Measurements from ENCODE around the gene TRIO.

Gene TRIO

GRCh38 chr5:14263699-14264098 lies 120.6 kb downstream of the TRIO start:
- H3K27ac ChIP-seq (replicated peaks; ENCODE audit: low read length), result no peak overlapping the region

GRCh38 chr5:14264605-14265316 lies 121.6 kb downstream of the TRIO start:
- no peak overlapping the region for H3K14ac ChIP-seq (ENCODE audit: low read length)
- peaks cover 21 to 25% of the 10 kb centered on the region in 2 donors for H3K4me1 ChIP-seq (ENCODE audit: control insufficient read depth in 2 of 2, insufficient read depth in 1 of 2, low read depth in 1 of 2, low read length in 2 of 2)
- H3K27me3 ChIP-seq (ENCODE audit: control insufficient read depth in 3 of 3, insufficient read depth in 3 of 3, low read depth in 1 of 3, low read length in 3 of 3), result no peaks in the 10 kb centered on the region
- no CpG with 5 or more reads among the region's 26 CpGs for WGBS, 2 donors (ENCODE audit: extremely low coverage in 2 of 2, insufficient read length in 2 of 2, insufficient replicate concordance in 1 of 2)
- no peak overlapping the region for H2BK15ac ChIP-seq (ENCODE audit: low read length)
- peak overlapping the region; percentile 83 for H2AFZ ChIP-seq (ENCODE audit: low read length)
- H2BK12ac ChIP-seq (ENCODE audit: low read length), result no peak overlapping the region
- peak overlapping the region in 1 of 2 donors; percentile 43 for H3K4me3 ChIP-seq (ENCODE audit: low read length in 2 of 2)
- H3K27ac ChIP-seq (replicated peaks; ENCODE audit: low read length), result no peak overlapping the region
- no peaks in the 10 kb centered on the region for H3K9me3 ChIP-seq (replicated peaks in 1 of 2; ENCODE audit: control insufficient read depth in 2 of 2, insufficient read depth in 1 of 2, low read depth in 1 of 2, low read length in 2 of 2)
- no peak overlapping the region for H2AK5ac ChIP-seq (ENCODE audit: low read depth, low read length)
- H3K4me2 ChIP-seq (ENCODE audit: insufficient read depth, low read length, poor library complexity, severe bottlenecking), result peak overlapping the region; percentile 52
- H4K91ac ChIP-seq (ENCODE audit: low read depth, low read length, poor library complexity), result no peak overlapping the region
- H3K4ac ChIP-seq (ENCODE audit: low read length), result no peak overlapping the region
- no peaks in the 10 kb centered on the region for H3K36me3 ChIP-seq (replicated peaks in 1 of 2; ENCODE audit: control insufficient read depth in 2 of 2, insufficient read depth in 2 of 2, low read length in 2 of 2)
- peak; percentile 81 for DNase-seq (ENCODE audit: low spot score)
- no peak overlapping the region for H2BK5ac ChIP-seq (ENCODE audit: low read length)
- H3K79me1 ChIP-seq (ENCODE audit: low read depth, low read length), result peaks cover 5% of the 10 kb centered on the region
- no peak overlapping the region for H3K9ac ChIP-seq (ENCODE audit: low read depth, low read length, poor library complexity)
- no peak overlapping the region for H4K8ac ChIP-seq (ENCODE audit: low read depth, low read length)
- no peak overlapping the region for H3K18ac ChIP-seq (ENCODE audit: low read length)
- no peak overlapping the region for H3K23ac ChIP-seq (ENCODE audit: low read depth, low read length, poor library complexity)
- no peak overlapping the region for H2BK120ac ChIP-seq (ENCODE audit: low read depth, low read length)

More at GRCh38 chr5:14263699-14264098, 120.6 kb downstream of the TRIO start:
- Histone ChIP-seq H3K4me3 (ENCODE audit: low read length in 2 of 2) (no peak overlapping the region), H4K8ac (ENCODE audit: low read depth, low read length) (no peak overlapping the region), H3K79me1 (ENCODE audit: low read depth, low read length) (peaks cover 5% of the 10 kb centered on the region), H3K9ac (ENCODE audit: low read depth, low read length, poor library complexity) (no peak overlapping the region), H2AFZ (ENCODE audit: low read length) (no peak overlapping the region), H2AK5ac (ENCODE audit: low read depth, low read length) (no peak overlapping the region), H2BK5ac (ENCODE audit: low read length) (no peak overlapping the region), H3K4me1 (ENCODE audit: control insufficient read depth in 2 of 2, insufficient read depth in 1 of 2, low read depth in 1 of 2, low read length in 2 of 2) (peaks cover 19 to 26% of the 10 kb centered on the region in 2 donors), H3K9me3 (replicated peaks in 1 of 2; ENCODE audit: control insufficient read depth in 2 of 2, insufficient read depth in 1 of 2, low read depth in 1 of 2, low read length in 2 of 2) (peaks cover 0 to 3% of the 10 kb centered on the region in 2 donors), H3K18ac (ENCODE audit: low read length) (no peak overlapping the region), H3K27me3 (ENCODE audit: control insufficient read depth in 3 of 3, insufficient read depth in 3 of 3, low read depth in 1 of 3, low read length in 3 of 3) (no peaks in the 10 kb centered on the region), H3K23ac (ENCODE audit: low read depth, low read length, poor library complexity) (no peak overlapping the region), H4K91ac (ENCODE audit: low read depth, low read length, poor library complexity) (no peak overlapping the region), H2BK15ac (ENCODE audit: low read length) (no peak overlapping the region), H2BK12ac (ENCODE audit: low read length) (no peak overlapping the region), H3K4ac (ENCODE audit: low read length) (no peak overlapping the region), H3K36me3 (replicated peaks in 1 of 2; ENCODE audit: control insufficient read depth in 2 of 2, insufficient read depth in 2 of 2, low read length in 2 of 2) (no peaks in the 10 kb centered on the region), H3K4me2 (ENCODE audit: insufficient read depth, low read length, poor library complexity, severe bottlenecking) (no peak overlapping the region), H2BK120ac (ENCODE audit: low read depth, low read length) (no peak overlapping the region), H3K14ac (ENCODE audit: low read length) (no peak overlapping the region)
- no CpG with 5 or more reads among the region's 2 CpGs for WGBS, 2 donors (ENCODE audit: extremely low coverage in 2 of 2, insufficient read length in 2 of 2, insufficient replicate concordance in 1 of 2)
- no peak for DNase-seq (ENCODE audit: low spot score)

GRCh38 chr5:14265570-14265969 lies 122.4 kb downstream of the TRIO start:
- no peak for DNase-seq (ENCODE audit: low spot score)

GRCh38 chr5:14266171-14266570 lies 123.0 kb downstream of the TRIO start:
- DNase-seq (ENCODE audit: low spot score), result no peak
- H2AFZ ChIP-seq (ENCODE audit: low read length), result no peak overlapping the region
- H3K4me2 ChIP-seq (ENCODE audit: insufficient read depth, low read length, poor library complexity, severe bottlenecking), result no peak overlapping the region
- no peak overlapping the region for H3K4me3 ChIP-seq (ENCODE audit: low read length in 2 of 2)
- no peak overlapping the region for H2BK15ac ChIP-seq (ENCODE audit: low read length)
- H3K27me3 ChIP-seq (ENCODE audit: control insufficient read depth in 3 of 3, insufficient read depth in 3 of 3, low read depth in 1 of 3, low read length in 3 of 3), result no peaks in the 10 kb centered on the region
- H2BK12ac ChIP-seq (ENCODE audit: low read length), result no peak overlapping the region
- peaks cover 0 to 4% of the 10 kb centered on the region in 2 donors for H3K36me3 ChIP-seq (replicated peaks in 1 of 2; ENCODE audit: control insufficient read depth in 2 of 2, insufficient read depth in 2 of 2, low read length in 2 of 2)
- no peak overlapping the region for H3K27ac ChIP-seq (replicated peaks; ENCODE audit: low read length)
- H3K9me3 ChIP-seq (replicated peaks in 1 of 2; ENCODE audit: control insufficient read depth in 2 of 2, insufficient read depth in 1 of 2, low read depth in 1 of 2, low read length in 2 of 2), result no peaks in the 10 kb centered on the region
- H3K14ac ChIP-seq (ENCODE audit: low read length), result no peak overlapping the region
- no peak overlapping the region for H3K4ac ChIP-seq (ENCODE audit: low read length)
- WGBS, 2 donors (ENCODE audit: extremely low coverage in 2 of 2, insufficient read length in 2 of 2, insufficient replicate concordance in 1 of 2), result no CpG with 5 or more reads among the region's 4 CpGs
- H3K9ac ChIP-seq (ENCODE audit: low read depth, low read length, poor library complexity), result no peak overlapping the region
- H2AK5ac ChIP-seq (ENCODE audit: low read depth, low read length), result no peak overlapping the region
- H2BK120ac ChIP-seq (ENCODE audit: low read depth, low read length), result no peak overlapping the region
- no peak overlapping the region for H4K8ac ChIP-seq (ENCODE audit: low read depth, low read length)
- no peak overlapping the region for H3K18ac ChIP-seq (ENCODE audit: low read length)
- H3K79me1 ChIP-seq (ENCODE audit: low read depth, low read length), result peaks cover 1% of the 10 kb centered on the region
- H3K4me1 ChIP-seq (ENCODE audit: control insufficient read depth in 2 of 2, insufficient read depth in 1 of 2, low read depth in 1 of 2, low read length in 2 of 2), result peaks cover 27% of the 10 kb centered on the region in 2 donors
- H2BK5ac ChIP-seq (ENCODE audit: low read length), result no peak overlapping the region
- H3K23ac ChIP-seq (ENCODE audit: low read depth, low read length, poor library complexity), result no peak overlapping the region
- H4K91ac ChIP-seq (ENCODE audit: low read depth, low read length, poor library complexity), result no peak overlapping the region

More at GRCh38 chr5:14265570-14265969, 122.4 kb downstream of the TRIO start:
- Histone ChIP-seq H2BK15ac (ENCODE audit: low read length) (no peak overlapping the region), H2BK12ac (ENCODE audit: low read length) (no peak overlapping the region), H3K14ac (ENCODE audit: low read length) (no peak overlapping the region), H3K4me1 (ENCODE audit: control insufficient read depth in 2 of 2, insufficient read depth in 1 of 2, low read depth in 1 of 2, low read length in 2 of 2) (peaks cover 27 to 29% of the 10 kb centered on the region in 2 donors), H3K4me3 (ENCODE audit: low read length in 2 of 2) (no peak overlapping the region), H3K36me3 (replicated peaks in 1 of 2; ENCODE audit: control insufficient read depth in 2 of 2, insufficient read depth in 2 of 2, low read length in 2 of 2) (no peaks in the 10 kb centered on the region), H3K27me3 (ENCODE audit: control insufficient read depth in 3 of 3, insufficient read depth in 3 of 3, low read depth in 1 of 3, low read length in 3 of 3) (no peaks in the 10 kb centered on the region), H4K91ac (ENCODE audit: low read depth, low read length, poor library complexity) (no peak overlapping the region), H2BK5ac (ENCODE audit: low read length) (no peak overlapping the region), H2AFZ (ENCODE audit: low read length) (no peak overlapping the region), H2AK5ac (ENCODE audit: low read depth, low read length) (no peak overlapping the region), H3K4ac (ENCODE audit: low read length) (no peak overlapping the region), H3K18ac (ENCODE audit: low read length) (no peak overlapping the region), H4K8ac (ENCODE audit: low read depth, low read length) (no peak overlapping the region), H3K23ac (ENCODE audit: low read depth, low read length, poor library complexity) (no peak overlapping the region), H3K79me1 (ENCODE audit: low read depth, low read length) (peaks cover 5% of the 10 kb centered on the region), H3K27ac (replicated peaks; ENCODE audit: low read length) (no peak overlapping the region), H3K9me3 (replicated peaks in 1 of 2; ENCODE audit: control insufficient read depth in 2 of 2, insufficient read depth in 1 of 2, low read depth in 1 of 2, low read length in 2 of 2) (no peaks in the 10 kb centered on the region), H2BK120ac (ENCODE audit: low read depth, low read length) (no peak overlapping the region), H3K4me2 (ENCODE audit: insufficient read depth, low read length, poor library complexity, severe bottlenecking) (no peak overlapping the region), H3K9ac (ENCODE audit: low read depth, low read length, poor library complexity) (no peak overlapping the region)
- WGBS, 2 donors (ENCODE audit: extremely low coverage in 2 of 2, insufficient read length in 2 of 2, insufficient replicate concordance in 1 of 2), result no CpG with 5 or more reads among the region's 2 CpGs

Data from neuronal stem cell (in vitro differentiated cells).